ENCODE measurements around the gene SLC8A2. TPM values are rescaled to one million over a fixed set of nuclear protein-coding genes. Genes with fewer than 3 reads are reported as not detected.
"Not testable (repeated sequence)": the region's sequence is repeated elsewhere in the genome, so short reads cannot be mapped to it uniquely, and the experiment has no call there.

SLC8A2 gene
- total RNA-seq, 1 donor from 2014 or later, result not detected

DNA sequence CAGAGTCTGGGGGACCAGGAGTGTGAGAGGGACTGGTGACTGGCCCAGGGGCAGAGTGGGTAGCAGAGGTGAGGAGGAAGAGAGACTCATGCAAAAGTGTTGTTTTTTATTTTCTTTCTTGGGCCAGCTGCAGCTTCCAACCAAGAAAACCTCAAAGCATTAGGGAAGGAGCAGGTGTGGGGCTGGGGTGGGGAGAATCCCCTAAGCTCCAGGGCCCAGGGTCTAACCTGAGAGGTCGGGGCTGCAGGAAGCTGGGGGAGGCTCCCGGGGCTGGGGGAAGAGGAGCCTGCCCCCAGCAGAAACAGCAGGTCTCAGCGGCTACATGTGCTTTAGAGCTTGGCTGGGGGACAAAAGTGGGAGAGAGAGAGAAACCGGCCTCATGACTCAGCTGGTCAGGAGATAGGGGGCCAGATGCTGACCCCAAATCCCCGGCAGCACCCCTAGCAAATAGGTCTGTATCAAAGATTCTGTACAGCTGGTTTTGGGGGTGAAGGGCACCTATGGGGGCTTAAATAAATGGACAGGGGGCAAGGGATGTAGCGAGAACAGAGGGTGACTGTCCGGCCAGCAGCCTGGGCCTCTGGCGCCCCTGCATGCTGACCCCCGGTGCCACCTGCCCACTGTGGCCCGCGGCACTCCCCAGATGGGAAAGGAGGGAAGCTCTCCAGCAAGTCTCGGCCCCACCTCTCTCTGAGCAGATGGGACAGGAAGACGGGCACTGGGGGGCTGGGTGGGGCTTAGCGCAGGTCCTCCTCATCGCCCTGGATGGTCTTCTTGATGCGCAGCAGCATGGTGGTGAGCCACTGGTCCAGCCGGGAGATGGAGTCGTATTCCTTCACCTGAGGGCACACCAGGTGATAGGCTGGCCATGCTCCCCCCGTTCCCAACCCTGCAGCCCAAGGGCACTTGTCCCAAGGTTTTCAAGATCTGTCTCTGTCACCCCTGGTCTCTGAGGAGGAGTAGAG is 16.1 kb upstream of the SLC8A2 start:
- DNase-seq (ENCODE audit: extremely low read depth, low read depth, low spot score), result no peak

DNA sequence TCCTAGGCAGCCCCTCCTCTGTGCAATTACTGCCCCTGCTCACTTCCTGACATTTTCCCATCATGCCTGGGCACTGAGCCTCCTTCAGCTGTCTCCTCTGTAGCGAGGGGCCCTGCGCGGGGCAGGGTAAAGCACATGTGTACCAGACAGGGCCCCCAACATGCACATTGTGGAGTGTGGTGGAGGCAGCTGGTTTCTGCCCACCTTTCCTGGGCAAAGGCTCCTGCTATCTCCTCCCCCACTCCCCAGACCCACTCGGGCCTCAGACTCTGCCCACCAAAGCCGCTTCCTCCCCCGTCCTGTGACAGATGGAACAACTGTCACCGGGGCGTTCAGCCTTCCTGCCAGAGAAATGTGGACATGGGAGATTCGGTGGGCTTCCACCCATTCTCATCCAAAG is 15.2 kb upstream of the SLC8A2 start:
- no peak for DNase-seq (ENCODE audit: extremely low read depth, low read depth, low spot score)

DNA sequence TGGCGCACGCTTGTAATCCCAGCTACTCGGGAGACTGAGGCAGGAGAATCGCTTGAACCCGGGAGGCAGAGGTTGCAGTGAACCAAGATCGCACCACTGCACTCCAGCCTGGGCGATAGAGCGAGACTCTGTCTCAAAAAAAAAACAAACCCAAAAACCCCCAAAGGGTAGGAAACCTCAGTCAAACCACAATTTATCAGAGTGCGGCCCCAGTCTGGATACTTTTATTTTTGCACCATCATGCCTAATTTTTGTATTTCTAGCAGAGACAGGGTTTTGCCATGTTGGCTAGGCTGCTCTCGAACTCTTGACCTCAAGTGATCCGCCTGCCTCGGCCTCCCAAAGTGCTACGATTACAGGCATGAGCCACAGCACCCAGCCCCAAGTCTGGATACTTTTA is 14.5 kb upstream of the SLC8A2 start:
- not testable (repeated sequence) for DNase-seq (ENCODE audit: extremely low read depth, low read depth, low spot score)

DNA sequence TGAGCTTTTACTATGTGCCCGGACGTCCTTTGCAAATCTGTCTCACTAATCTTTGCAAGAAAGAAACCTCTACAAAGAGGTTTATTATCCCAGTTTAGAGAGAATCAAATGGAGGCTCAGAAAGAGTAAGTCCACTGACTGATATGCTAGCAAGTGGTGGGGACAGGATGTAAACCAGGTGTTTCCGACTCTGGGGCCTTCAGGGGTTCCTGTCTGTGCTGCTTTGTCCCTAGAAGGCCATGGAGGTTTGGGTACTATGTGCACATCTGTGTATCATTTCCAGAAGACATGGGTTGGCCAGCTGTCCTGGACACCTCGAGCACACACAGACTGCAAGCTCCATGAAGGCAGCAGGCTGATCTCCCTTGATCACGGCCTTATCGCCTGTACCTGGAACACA is 13.5 kb upstream of the SLC8A2 start:
- no peak for DNase-seq (ENCODE audit: extremely low read depth, low read depth, low spot score)

DNA sequence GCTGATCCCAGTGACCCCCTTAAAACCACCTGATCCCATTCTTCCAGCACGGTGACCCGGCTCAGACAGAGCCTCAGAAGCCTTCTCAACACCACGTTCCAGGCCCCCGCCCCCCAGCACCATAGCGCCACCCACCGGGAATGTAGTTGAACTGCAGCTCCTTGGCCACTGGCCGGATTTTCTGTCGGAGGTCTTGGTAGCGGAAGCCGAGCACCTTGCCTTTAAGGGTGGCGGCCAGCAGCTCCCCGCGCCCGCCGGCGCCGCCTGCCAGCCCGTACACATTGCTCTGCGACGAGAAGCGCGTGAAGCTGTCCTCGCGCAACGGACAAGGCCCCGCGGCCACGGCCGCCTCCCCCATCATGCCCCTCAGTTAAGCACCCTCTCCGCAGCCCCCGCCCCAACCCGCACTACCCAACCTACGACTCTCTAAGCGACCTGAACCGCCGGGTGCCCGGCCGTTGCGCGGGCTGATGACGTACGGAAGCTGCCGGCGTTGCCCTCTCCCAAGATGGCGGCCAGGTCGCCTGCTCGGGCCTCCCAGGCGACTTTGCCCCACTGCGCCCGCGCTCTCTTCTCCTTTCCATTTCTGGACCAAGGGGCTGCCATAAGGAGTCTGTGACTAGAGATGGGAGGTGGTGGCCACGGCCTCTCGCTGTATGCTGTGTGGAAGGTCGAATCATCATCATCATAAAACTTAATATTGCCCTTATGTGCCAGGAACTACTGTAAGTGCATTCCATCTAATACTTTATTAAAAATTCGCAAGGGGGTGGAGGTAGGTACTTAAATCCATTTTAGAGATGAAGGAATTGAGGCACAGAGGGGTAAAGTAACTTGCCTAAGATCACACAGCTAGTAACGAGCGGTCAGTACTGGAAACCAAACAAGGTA is 12.4 kb upstream of the SLC8A2 start, which contains the start of gene KPTN:
Gene KPTN (minus strand): TSS at position 420 of the 891 bp plus-strand sequence. CDS start 59 bp downstream, at position 361.
- DNase-seq (ENCODE audit: extremely low read depth, low read depth, low spot score), result peak; percentile 60

DNA sequence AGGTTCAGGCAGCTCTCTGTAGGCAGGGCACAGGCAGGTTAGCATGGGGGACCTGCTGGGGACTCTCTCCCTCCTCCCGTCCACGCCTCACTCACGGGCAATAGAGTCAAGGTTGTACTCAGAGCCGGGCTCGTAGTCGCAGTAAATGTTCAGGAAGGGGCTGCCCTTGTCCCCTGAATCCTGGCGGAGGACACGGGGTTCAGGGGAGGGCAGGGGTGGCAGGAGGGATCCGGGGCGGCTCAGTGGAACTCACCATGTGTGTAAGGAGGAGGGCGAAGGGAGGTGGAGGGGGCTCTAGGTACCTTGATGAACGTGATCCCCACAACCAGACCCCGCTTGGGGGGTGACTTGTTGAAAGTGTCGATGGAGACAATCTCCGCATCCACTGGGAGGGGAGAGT is 11.5 kb upstream of the SLC8A2 start:
- no peak for DNase-seq (ENCODE audit: extremely low read depth, low read depth, low spot score)

DNA sequence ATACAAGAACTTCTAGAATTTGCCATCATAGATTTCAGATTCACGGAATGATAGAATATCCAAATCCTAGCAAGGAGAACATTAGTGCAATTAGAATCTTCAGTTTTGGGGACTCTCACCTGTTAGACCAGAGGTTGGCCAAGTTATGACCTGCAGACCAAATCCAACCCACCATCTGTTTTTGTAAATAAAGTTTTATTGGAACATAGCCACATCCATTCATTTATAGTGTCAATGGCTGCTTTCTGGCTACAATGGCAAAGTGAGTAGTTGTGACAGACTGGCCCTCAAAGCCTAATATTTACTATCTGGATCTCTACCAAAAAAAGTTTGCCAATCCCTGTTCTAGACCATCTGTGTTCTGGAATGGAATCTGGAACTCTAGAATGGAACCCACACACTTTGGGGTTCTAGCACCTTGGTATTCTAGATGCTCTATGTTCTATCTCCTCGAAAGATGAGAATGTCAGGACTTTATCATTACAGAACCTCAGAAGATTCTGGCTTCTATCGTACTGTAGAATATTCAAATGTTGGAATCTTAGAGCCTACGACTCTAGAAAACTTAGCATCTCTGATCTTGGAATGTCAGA is 9.9 kb upstream of the SLC8A2 start:
- DNase-seq (ENCODE audit: extremely low read depth, low read depth, low spot score), result no peak

DNA sequence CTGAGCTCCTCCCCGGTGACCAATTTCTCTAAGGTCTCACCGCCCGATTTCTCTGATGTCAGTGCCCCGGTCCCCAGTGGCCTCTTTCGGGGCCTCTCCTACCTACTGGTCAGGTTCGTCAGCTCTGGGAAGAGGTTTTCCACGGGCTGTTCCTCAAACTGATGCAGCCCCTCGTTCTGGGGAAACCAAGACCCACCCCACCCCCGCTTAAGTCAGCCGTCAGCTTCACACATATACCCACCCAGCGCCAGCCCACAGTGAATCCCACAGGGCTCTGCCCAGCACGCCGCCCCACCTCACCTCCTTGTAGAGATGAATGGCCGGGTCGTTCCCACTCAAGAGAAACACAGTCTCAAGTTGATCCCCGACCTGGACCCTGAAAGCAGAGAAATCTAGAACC is 9.0 kb upstream of the SLC8A2 start:
- DNase-seq (ENCODE audit: extremely low read depth, low read depth, low spot score), result no peak

DNA sequence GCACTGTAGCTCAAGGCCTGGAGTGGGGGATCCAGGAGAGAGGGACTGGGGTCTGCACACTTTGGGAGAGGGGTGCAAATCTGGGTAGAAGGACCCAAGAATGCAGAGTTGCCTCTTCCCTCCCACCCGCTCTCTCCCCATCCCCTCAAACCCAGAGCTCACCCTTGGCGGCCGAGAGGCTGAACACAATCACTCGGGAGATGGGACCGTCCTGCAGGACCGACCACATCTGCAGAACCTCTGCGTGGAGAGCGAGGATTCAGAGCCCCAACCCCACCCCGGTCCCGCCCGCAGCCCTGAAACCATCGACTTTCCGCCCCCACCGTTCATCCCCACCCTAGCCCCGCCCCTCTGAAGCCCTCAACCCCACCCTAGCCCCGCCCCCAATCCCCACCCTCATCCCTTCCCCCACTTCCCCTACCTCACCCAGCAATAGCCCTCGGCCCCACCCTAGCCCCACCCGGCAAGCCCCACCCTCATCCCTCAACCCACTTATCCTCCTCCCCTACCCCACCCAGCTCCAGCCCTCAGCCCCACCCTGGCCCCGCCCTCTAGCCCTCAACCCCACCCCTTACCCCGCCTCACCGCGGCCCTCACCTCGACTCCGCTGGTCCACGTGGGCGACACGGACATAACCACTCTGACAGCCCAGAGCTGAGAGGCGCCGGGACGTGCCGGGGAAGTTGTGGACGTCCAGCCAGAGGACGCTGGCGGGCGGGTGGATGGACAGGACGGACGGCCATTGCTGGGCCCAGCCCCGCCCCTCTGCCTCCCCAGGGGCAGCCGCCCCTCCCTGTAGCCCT is 8.2 kb upstream of the SLC8A2 start:
- DNase-seq (ENCODE audit: extremely low read depth, low read depth, low spot score), result no peak

DNA sequence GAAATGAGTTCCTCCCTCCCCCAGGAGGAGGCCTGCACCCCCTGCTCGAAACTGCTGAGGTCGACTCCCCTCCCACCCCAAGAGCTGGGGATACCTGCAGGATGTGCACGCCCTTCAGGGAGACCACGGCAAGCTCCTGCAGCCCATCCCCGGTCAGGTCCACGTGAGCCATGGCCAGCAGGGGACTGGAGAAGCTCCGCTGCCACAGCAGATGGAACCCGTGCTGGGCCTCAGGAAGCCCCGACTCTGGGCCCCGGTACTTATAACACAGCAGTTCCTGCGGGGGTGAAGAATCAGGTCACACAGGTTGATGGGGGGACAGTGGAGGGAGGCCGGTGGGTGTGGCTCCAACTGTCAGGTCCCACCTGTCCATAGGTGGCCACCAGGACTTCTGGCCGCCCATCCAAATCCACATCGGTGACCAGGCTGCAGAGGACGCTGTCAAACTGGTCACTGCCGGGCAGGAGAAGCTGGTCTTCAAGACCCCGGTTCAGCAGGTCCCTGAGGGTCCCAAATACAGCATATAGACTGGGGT is 4.8 kb upstream of the SLC8A2 start:
- DNase-seq (ENCODE audit: extremely low read depth, low read depth, low spot score), result no peak

DNA sequence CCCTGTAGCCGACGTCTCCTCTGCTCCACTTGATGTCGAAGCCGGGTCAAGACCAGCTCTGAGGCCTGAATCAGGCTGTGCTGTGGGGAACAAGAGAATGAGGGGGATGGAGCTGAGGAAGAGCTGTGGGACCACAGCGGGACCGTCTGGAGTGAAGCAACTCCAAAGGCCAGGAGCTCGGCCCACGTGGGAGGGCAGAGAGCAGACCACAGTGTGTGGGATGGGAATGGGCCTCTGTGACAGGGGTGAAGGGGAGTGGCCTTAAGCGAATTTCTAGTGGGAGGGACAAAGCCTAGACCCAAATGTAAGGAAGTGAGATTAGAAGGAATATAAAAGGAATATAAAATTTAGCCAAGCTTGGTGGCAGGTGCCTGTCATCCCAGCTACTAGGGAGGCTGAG is 3.8 kb upstream of the SLC8A2 start:
- no peak for DNase-seq (ENCODE audit: extremely low read depth, low read depth, low spot score)

DNA sequence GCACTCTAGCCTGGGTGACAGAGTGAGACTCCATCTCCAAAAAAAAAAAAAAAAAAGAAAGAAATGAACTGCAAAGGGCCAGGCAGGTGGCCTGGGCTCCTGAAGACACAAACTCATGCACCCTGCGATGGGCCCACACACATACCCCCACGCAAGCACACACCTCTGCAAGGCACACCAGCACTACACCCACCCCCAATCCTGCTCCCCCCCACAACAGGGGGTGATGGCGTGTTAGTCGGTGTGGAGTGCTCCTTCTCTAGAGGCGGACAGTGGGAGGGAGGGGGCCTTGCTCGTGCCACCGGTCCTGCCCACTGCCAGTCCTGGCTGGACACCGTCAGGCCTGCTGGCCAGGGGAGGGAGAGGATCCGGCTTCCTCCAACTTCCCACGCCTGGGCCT is 1.6 kb upstream of the SLC8A2 start:
- no peak for DNase-seq (ENCODE audit: extremely low read depth, low read depth, low spot score)

DNA sequence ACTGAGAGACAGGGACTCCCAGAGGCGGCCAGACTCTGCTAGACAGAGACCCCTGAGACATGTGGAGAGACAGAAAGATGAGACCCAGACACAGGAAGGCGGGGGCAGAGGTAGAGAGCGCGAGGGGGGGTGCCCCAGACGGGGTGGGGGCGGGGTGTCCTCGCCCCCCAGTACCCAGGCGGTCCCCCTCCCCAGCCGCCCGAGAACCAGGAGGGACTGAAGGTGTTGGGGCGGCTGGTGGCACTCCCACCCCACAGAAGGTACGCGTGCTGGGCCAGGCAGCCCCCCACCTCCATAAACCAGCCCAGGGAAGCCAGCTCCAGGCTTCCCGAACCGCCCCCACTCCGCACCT is 336 bp downstream of the SLC8A2 start:
- no peak for DNase-seq (ENCODE audit: extremely low read depth, low read depth, low spot score)

DNA sequence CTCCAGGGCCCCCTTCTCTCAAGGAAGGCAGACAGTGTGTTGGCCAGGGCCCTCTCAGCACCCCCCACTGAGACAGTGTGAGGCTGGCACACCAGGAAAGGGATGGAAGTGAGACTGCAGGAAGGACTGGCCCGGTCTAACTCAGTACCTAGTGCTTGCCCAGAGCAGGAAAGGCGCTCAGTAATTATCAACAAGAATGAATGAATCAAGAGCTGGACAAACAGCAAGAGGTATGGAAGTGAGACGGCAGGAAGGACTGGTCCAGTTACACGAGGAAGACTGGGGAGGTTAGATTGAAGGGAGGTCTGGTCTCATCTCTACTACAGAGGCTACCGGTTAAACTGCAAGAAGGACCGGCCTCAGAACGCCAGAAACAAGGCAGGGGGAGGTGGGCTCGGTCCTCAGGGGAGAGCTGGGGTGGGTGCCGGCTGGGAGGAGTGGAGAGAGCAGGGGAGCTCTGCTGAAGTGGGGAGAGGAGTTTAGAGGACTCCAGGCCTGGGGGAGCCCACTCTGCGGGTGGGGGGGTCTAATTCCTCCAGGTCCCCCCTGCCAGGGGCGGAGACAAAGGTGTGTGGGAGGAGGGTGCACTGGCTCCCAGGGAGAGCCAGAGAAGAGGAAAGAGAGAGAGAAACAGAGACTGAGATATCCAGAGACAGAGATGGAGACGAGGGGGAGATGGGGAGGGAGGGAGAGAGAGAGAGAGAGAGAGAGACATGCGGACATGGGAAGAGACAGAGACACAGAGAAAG is 1.1 kb downstream of the SLC8A2 start:
- DNase-seq (ENCODE audit: extremely low read depth, low read depth, low spot score), result no peak

DNA sequence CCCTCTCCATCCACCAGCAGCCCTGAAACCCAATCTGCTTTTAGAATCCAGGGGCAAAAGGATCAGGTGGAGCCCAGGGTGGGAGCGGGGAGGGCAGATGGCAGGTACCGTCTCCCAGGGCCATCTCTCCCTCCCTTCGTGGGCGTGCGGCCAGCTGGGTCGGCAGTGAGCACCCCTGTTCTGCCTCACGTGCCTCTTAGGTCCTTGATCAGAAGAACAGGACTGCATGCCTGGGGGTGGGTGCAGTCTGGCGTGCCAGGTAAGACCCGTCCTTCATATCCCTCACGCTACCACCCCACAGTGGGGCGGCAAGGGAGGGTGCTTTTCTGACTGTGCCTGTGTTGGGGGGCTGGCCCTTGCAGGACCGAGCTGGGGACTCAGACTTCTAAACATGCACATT is 2.0 kb downstream of the SLC8A2 start:
- no peak for DNase-seq (ENCODE audit: extremely low read depth, low read depth, low spot score)

DNA sequence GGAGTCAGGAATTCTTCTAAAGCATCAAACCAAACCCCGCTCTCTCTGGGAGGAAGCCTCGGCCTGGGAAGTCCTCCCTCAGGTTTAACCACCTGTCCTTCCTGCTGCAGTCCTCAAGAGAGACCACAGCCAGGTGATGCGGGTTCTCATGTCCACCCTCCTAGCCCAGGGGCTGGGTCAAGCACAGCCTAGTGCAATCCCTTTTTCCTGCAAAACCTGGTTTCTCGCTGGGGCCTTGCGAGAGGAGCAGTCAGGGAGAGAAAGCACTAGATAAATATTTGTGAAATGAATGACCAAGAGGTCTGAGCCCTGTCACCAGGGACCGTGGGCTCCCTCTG is 2.4 kb downstream of the SLC8A2 start:
- DNase-seq (ENCODE audit: extremely low read depth, low read depth, low spot score), result no peak

DNA sequence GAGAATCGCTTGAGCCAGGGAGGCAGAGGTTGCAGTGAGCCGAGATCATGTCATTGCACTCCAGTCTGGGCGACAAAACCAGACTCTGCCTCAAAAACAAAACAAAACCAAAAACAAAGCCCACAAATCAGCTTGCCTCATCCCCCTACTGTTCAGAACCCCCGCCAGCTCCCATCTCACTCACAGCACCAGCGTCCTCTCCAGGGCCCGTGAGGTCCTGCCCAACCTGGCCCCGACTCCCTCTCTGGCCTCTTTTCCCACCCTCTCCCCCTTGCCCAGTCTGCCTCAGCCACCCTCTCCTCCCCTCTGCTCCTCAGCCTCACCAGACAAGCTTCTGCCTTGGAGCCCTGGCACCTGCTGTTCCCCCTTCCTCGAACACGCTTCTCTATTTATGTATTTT is 3.8 kb downstream of the SLC8A2 start:
- DNase-seq (ENCODE audit: extremely low read depth, low read depth, low spot score), result no peak

DNA sequence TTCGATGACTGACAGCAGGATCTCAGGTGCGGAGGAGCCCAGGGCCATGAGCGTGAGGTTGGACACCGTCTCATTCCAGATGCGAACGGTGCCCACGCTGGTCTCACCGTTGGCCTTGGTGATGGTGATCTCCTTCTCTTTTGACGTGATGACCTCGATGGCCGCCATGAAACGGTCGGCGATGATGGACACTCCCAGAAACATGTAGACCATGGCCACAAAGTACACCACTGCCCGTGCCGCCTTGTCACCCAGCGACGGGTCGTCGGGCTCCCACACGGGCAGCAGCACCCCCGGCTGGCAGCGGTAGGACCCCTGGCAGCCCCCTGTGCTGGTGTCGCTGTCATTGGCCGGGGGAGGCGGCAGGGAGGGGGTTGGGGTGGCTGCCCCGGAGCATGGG is 5.7 kb downstream of the SLC8A2 start:
- no peak for DNase-seq (ENCODE audit: extremely low read depth, low read depth, low spot score)

DNA sequence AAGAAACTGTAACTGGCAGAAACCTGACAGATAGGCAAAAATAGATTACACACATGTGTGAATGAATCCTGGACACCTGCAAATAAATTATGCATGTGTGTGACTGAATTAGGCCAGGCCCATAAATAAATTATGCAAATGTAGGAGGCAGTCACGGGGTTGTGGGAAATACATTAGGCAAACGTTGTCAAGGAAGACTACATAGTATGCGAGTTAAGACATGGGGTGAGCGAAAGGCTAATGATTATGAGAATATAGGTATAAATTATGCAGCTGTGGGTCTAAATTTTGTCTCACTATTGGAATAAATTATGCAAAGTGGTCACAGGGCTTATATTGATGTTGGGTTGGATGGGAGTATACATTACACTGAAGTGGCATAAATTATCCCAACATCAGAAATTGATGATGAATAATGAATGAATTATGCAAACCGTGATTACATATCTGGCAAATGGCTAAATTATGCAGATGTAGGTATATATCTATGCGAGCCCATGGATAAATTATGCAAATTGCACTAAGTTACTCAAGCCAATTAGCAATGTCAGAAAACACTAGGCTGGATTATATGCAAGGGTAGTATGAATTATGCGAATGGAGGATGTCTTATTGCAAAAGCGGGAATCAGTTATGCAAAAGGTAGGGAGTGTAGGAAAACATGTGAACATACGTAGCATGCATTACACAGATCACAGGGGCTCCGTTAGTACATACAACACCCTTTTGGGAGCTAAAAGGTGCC is 6.8 kb downstream of the SLC8A2 start:
- no peak for DNase-seq (ENCODE audit: extremely low read depth, low read depth, low spot score)

Data from glomerular endothelial cell (primary cell).